ENCODE data around the gene UQCC3.

- TF ChIP-seq, protein P1, sequence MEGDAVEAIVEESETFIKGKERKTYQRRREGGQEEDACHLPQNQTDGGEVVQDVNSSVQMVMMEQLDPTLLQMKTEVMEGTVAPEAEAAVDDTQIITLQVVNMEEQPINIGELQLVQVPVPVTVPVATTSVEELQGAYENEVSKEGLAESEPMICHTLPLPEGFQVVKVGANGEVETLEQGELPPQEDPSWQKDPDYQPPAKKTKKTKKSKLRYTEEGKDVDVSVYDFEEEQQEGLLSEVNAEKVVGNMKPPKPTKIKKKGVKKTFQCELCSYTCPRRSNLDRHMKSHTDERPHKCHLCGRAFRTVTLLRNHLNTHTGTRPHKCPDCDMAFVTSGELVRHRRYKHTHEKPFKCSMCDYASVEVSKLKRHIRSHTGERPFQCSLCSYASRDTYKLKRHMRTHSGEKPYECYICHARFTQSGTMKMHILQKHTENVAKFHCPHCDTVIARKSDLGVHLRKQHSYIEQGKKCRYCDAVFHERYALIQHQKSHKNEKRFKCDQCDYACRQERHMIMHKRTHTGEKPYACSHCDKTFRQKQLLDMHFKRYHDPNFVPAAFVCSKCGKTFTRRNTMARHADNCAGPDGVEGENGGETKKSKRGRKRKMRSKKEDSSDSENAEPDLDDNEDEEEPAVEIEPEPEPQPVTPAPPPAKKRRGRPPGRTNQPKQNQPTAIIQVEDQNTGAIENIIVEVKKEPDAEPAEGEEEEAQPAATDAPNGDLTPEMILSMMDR (IDR thresholded peaks at IDR 0.05) = no peak
- no peak for TF ChIP-seq POLR2A (IDR thresholded peaks at IDR 0.05)
- TF ChIP-seq EP300 (IDR thresholded peaks at IDR 0.05) = no peak
Measured at GRCh38 chr11:62712276-62712812, 40.9 kb downstream of the UQCC3 start.
